Stimulated activated CD4-positive, alpha-beta T cell treated with anti-CD3 and anti-CD28 coated beads, Interleukin-2, amount 100 ng/mL, for 48 hours (primary cell): ENCODE measurements around the gene TPPP2.
"Not testable (repeated sequence)": the region's sequence is repeated elsewhere in the genome, so short reads cannot be mapped to it uniquely, and the experiment has no call there.

ENCODE experiments used
- DNase-seq, 2 donors: peaks; one replicate each; pipeline ENCODE4 v3.0.0-alpha.2; 2020

Gene TPPP2

GRCh38 chr14:21039585-21040369 lies 9.8 kb downstream of the TPPP2 start:
- DNase-seq, result no peak

- no peak for DNase-seq
Measured at GRCh38 chr14:21040370-21040925, 10.4 kb downstream of the TPPP2 start.

- not testable (repeated sequence) for DNase-seq
Measured at GRCh38 chr14:21040941-21041340, 10.9 kb downstream of the TPPP2 start.

- no peak for DNase-seq
Measured at GRCh38 chr14:21041676-21042433, 11.8 kb downstream of the TPPP2 start, which contains the start of gene RNASE7. Gene RNASE7, plus strand, starts transcription at chr14:21042362. Its CDS starts 631 bp downstream, at chr14:21042993.

- no peak for DNase-seq
Measured at GRCh38 chr14:21042918-21043317, 12.9 kb downstream of the TPPP2 start.

GRCh38 chr14:21043387-21043973 lies 13.5 kb downstream of the TPPP2 start:
- DNase-seq, result no peak

- no peak for DNase-seq
Measured at GRCh38 chr14:21043974-21044618, 14.1 kb downstream of the TPPP2 start.

GRCh38 chr14:21047378-21047781 lies 17.4 kb downstream of the TPPP2 start:
- DNase-seq, result no peak

GRCh38 chr14:21048638-21049037 lies 18.6 kb downstream of the TPPP2 start:
- no peak for DNase-seq

GRCh38 chr14:21049271-21049673 lies 19.3 kb downstream of the TPPP2 start:
- no peak for DNase-seq

GRCh38 chr14:21050597-21050996 lies 20.6 kb downstream of the TPPP2 start:
- no peak for DNase-seq

GRCh38 chr14:21053184-21054122 lies 23.4 kb downstream of the TPPP2 start:
- DNase-seq, result no peak

GRCh38 chr14:21054123-21054767 lies 24.2 kb downstream of the TPPP2 start:
- no peak for DNase-seq

- no peak for DNase-seq
Measured at GRCh38 chr14:21054768-21055145, 24.7 kb downstream of the TPPP2 start.

GRCh38 chr14:21055432-21056117 lies 25.6 kb downstream of the TPPP2 start:
- DNase-seq, result no peak

GRCh38 chr14:21056520-21057163 lies 26.6 kb downstream of the TPPP2 start:
- no peak for DNase-seq

GRCh38 chr14:21057803-21058675 lies 28.0 kb downstream of the TPPP2 start, which contains the start of gene RNASE8:
Gene RNASE8, plus strand, starts transcription at chr14:21057822. Its CDS starts 71 bp downstream, at chr14:21057893.
- no peak for DNase-seq

GRCh38 chr14:21058903-21059302 lies 28.9 kb downstream of the TPPP2 start:
- DNase-seq, result no peak
